HG02870 (cell line): Measurements from ENCODE around the gene MRPL49.

Experiments used
- ATAC-seq: cut with Tn5 transposase; IDR thresholded peaks from one replicate; pipeline ENCODE4 v1.9.1; 2021; ENCODE audit warnings: mild to moderate bottlenecking, moderate library complexity; ENCODE audit not compliant: unreplicated experiment

MRPL49 gene

DNA sequence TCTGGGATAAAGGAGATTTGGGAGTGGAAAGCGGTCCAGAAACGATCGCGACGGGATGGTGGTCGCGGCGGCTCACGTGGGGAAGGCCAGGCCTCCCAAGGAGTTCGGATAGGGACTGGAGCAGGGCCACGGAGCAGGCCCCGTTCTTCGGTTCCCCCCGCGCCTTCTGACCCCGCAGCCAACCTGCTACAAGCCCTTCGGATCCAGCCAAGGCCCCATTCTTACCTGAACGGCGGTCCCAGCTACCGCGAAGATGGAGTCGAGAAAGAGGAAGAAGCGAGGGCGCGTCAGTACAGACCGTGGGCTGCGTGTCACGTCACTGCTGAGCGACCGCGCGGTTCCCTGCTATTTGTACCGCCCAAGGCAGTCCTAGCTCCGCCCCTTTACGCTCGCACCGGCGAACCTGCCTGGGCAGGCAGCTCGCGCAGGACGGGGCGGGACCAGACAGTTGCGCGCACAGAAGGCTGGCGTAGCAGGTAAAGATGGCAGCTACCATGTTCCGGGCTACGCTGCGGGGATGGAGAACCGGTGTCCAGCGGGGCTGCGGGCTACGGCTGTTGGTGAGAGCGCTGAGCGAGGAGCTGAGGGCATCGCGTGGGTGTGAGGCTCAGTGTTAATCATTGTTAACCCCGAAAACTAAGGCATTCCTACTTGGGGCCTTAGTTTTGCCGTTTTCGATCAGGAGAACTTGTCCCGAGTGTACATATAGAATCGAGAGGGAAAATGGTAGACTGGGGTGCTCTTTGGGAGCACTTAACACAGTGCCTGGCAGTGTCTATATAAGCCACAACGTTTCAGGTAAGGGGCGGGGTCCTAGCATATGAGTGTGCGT, at the start of gene MRPL49, which contains the start of gene FAU:
Gene MRPL49, plus strand, starts transcription at position 457 of the 832 bp plus-strand sequence. Its CDS starts 26 bp downstream, at position 483.
Gene FAU, minus strand, starts transcription at position 270 of the 832 bp plus-strand sequence. CDS start 321 bp downstream, outside the sequence.
- peak; percentile 56 for ATAC-seq

DNA sequence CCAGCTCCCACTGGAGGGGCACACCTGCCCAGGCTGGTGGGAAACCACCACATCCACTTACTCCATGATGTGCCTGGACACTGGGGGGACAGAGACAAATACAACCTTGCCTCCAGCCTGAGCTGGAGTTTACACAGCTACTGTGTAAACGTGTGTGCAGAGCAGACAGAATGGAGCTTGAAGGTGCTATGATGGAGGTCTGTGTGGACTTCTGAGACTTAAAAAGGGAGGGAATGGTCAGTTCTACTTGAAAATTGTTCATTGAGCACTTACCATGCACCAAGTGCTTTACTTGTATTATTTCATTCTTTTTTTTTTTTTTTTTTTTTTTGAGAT, 49.5 kb upstream of the MRPL49 start:
- ATAC-seq, result no peak

DNA sequence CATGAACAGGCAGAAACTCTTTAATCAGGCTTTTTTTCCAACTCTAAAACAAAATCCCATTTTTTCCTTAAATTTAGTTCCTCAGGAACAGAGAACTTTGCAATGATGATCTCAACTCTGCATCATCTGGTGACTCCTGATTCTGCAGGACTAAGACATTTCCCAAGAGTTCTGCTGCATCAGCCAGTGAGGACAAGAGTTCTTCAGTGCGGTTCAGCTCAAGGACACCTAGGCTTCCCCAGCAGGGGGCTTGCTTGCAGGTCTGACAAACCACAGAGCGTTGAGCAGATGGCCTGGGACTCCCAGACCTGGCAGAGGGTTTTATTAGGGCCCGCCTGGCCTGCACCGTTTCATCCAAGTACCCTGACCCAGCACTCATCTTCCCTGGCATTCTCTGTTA, 44.7 kb upstream of the MRPL49 start:
- ATAC-seq, result no peak

DNA sequence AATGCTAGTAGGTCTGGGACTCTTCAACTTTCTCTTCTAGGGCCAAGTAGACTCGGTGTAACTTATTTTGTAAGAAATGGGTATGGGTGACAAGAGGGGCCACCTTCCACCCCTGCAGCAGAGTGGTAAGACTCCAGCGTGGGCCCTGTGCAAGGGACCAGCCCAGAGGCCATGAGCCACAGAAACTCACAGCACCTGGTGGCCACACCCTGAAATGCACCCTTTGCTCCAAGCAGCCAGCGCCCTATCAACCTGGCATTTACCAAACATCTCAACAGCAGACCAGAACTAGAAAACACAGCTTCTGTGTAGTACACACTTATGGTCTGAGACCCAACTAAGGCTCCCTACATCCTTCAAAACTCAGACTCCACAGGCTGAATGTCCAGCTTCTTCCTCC, 44.0 kb upstream of the MRPL49 start:
- no peak for ATAC-seq

DNA sequence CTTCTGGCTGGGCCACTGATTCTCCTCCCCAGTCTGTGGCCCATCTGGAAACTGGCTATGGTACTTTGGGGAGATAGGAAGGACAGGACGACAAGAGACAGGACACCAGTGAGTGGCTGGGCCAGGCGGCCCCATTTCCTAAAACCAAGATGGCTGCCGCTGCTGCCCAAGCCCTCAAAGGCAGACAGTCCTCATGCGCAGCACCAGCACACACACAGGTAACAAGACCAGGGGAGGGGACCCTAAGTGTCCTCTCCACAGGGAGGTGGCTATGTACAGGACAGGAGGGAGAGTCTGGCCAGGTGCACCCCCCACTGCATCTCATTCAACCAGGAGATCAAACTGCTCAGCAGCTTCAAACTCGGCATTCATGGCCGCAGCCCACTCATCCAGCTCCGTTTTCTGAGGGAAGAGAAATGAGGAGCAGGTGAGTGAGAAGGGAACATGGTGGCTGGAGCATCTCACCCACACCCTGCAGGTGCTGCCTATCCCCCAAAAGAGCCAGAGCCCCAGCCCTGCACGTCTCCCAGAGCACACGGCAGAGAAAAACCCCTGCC, 43.3 kb upstream of the MRPL49 start:
- ATAC-seq, result no peak

DNA sequence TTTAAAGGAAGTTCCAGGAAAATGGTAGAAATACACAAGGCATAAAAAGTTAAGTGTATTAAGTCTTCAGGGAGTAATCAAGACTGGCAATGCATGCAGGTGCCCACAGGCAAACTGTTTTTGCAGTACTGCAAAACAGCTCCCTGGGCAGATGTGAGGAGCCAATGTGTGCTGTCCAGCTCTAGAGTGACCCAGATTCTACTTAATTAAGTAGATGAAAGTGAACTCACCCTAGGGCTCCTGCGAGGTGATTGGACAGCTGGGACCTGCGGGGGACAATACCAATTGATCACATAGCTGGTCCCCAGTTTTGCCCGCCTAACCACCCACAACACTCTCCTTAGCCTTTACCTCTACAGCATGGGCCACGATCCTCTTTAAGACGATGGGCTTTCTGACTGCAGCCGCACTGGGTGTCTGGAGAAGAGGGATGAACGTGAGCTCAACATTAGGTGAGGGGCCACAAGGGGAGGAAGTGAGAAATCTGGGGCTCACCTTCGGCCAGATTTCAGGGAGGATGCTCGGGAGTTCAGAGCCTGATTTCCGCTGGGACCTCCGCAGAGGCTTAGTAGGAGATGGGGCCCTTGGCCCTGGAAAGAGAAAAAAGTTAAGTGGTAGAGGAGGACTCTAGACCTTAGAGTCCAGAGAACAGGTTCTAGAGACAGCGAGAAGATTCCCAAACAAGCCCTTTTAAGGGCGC, 38.8 kb upstream of the MRPL49 start:
- ATAC-seq, result no peak

DNA sequence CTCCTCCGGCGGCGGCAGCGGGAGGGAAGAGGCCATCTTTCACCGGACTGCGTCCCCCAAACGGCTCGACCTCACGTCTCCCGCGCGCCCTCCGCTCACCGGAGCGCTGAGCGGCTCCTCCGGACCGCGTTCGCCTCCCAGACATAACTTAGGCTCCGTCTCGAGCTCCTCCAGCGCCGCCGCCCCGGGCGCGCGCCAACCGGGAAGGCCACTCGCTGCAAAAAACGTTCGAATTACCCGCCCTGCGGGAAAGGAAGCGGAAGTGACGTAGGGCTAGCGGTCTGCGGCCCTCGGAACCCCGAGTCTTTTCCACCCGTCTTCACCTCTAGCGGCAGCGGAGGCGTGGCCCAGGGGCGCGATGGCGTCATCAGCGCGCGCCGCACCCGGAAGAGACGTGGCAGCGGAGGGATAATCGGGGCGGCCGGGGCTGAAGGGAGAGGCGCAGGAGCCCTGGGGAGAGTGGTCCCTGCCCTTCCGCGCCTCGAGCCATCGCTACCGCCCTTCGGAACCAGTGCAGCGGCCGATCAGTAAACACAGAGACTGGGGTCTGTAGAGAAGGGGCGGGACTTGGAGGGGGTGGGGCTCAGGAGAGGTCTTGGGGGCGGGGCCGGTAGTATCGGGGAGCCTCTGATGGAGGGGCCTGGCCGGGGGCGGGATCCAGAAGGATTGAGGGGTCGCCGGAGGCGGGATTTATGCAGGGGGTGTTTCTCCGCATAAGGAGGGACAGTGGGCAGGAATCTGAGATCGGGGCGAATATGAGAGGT, 38.1 kb upstream of the MRPL49 start, which contains the start of the genes CDCA5 and ZFPL1:
Gene CDCA5, minus strand, starts transcription at position 207 of the 764 bp plus-strand sequence. Its CDS starts 62 bp downstream, at position 145.
Gene ZFPL1, plus strand, starts transcription at position 389 of the 764 bp plus-strand sequence. CDS start 477 bp downstream, outside the sequence.
- peak; percentile 78 for ATAC-seq

DNA sequence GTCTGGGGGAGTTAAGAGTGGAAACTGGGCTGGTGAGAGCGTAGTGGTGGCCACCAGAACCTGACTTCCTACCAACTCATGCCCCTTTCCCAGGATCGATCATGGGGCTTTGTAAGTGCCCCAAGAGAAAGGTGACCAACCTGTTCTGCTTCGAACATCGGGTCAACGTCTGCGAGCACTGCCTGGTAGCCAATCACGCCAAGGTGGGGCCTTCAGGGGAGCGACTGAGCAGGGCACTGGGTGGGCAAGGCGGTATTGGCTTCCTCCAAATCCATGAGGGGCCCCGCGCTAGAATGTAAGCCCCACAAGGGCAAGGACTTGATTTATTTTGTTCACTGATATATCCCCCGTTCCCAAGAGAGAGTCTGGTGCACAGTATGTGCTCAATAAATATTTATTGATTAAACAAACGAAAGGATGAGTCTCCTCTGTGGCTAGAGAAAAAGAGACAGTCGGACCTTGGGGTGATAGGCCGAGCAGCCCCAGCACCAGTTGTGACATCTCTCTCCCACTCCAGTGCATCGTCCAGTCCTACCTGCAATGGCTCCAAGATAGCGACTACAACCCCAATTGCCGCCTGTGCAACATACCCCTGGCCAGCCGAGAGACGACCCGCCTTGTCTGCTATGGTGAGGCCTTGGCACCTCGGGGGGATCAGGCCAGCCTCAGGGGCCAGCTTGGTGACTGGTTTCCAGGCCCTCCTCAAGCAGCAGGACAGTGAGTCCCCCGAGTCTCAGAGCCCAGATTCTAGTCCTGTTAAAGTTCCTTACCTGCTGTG, 37.3 kb upstream of the MRPL49 start:
- no peak for ATAC-seq

DNA sequence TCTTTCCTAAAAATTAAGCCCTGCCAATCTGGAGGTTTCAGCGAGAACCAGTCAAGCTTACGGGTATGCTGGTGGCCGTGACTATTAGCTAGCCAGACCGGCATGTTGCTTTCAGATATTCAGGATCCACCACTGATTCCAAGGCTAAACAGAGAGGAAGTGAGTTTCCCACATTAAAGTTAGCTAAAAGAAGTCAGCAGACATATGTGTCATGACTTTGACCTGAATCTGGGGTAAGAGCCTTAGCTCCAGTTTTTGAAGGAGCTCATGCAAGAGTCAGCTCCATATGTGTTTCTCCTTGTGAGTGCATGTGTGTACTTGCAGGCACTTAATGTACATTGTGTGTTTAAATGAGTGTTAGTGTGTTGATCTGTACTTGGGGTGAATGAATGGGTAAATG, 36.7 kb upstream of the MRPL49 start:
- ATAC-seq, result no peak

DNA sequence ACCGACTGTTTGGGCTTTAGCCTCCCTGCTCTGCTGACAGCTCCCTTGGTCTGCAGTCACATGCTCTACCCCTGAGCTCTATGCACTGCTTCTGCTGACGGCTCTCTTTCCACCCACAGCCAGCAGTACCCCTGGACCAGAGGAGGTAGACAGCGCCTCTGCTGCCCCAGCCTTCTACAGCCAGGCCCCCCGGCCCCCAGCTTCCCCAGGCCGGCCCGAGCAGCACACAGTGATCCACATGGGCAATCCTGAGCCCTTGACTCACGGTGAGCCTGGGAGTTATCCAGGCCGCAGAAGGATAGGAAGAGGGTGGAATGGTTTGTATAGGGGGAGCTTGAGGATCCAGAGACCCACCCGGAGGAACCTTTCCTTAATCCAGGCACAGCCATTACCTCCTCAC, 35.3 kb upstream of the MRPL49 start:
- ATAC-seq, result no peak

DNA sequence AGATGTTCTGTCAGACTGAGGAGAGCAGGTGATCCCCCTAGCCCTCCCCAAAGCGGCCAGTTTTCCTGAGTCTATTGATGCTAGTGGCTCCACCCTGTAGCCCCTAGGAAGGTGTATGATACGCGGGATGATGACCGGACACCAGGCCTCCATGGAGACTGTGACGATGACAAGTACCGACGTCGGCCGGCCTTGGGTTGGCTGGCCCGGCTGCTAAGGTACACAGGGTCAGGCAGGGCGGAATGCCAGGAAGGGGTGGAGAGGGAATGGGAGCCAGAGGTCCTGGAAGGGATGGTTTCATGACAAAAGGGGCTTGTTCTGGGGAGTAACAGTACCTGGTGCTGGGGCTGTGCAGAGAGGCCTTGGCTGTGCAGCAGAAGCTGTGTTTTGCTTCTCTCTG, 34.9 kb upstream of the MRPL49 start:
- ATAC-seq, result no peak

DNA sequence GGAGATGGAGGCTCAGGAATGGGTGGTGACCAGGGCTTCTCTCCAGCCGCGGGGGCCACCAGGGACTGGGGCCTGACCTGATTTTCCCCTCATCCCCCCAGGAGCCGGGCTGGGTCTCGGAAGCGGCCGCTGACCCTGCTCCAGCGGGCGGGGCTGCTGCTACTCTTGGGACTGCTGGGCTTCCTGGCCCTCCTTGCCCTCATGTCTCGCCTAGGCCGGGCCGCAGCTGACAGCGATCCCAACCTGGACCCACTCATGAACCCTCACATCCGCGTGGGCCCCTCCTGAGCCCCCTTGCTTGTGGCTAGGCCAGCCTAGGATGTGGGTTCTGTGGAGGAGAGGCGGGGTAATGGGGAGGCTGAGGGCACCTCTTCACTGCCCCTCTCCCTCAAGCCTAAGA, 34.3 kb upstream of the MRPL49 start:
- no peak for ATAC-seq

DNA sequence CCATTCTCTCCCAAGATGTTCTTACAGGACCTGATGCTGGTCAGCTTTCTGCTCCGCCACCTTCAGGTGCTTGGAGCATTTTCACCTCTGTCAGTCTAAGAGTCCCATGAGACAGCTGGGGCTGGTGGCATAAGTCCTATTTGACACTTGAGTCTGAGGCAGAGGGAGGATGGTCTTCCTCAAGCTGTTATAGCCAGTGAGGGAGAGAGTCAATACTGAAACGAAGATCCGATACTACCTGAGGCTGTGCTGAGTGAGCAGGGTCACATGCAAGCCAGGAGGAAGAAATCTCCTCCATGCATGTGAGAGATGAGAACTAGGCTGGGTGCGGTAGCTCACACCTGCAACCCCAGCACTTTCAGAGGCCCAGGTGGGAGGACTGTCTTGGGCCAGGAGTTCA, 32.5 kb upstream of the MRPL49 start:
- no peak for ATAC-seq

DNA sequence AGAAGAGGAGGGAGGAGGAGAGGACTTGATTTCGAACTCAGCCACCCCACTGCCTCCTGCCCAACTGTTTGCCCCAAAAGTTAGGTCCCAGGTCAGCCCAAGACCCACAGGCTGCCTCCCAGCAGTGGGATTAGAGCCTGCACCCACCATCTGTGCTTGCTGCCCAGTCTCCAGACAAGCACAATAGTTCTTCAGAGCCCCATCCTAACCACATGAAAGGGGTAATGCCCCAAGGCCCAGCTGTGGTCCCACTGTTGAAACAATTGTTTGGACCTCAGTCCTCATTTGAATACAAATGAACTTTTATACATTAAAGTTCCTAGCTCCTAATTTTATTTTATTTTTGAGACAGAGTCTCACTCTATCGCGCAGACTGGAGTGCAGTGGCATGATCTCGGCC, 31.5 kb upstream of the MRPL49 start:
- ATAC-seq, result no peak

DNA sequence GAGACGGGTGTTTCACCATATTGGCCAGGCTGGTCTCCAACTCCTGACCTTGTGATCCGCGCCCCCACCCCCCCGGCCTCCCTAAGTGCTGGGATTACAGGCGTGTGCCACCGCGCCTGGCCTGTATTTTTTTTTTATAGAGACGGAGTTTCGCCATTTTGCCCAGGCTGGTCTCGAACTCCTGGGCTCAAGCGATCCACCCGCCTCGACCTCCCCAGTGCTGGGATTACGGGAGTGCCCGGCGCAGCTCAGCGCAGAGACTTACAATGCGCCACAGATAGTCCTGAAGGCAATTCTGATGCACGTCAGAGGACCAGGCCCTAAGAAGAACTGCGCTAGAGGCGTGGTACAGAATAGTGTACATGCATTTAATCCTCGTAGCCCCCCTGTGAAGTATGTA, 26.7 kb upstream of the MRPL49 start:
- no peak for ATAC-seq

DNA sequence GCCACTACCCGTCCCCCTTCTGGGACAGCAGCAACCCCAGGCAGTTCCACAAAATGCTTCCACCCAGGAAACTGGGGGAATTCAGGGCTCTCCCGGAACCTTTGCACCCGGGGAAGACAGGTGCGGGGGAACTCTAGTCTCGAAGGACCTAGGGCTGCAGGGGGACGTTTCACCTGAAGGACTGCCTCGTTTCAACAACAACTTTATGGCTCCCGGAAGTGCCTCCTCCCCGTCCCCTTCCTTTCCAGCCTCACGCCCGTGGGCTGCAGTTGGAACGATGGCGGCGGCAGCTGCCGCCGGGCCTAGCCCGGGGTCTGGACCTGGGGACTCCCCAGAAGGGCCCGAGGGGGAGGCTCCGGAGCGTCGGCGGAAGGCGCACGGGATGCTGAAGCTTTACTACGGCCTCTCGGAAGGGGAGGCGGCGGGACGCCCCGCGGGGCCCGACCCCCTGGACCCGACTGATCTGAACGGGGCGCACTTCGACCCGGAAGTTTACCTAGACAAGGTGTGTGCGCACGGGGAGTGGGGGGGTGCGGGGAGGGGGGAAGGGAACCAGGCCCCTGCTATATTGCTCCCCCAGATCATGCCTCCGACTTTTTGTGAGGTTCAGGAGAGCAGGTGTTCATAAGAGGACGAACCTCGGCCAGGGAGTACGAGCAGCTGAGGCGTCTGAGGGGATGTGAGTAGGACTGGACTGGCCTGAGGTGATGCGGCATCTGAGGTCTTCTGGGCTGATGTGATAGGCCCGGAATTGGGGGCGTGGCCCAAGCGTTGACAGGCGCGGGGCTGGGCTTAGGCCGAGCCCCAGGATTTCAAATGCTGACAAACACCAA, 25.9 kb upstream of the MRPL49 start, which contains the start of gene VPS51:
Gene VPS51, plus strand, starts transcription at position 241 of the 833 bp plus-strand sequence. Its CDS starts 37 bp downstream, at position 278.
- ATAC-seq, result peak; percentile 74

DNA sequence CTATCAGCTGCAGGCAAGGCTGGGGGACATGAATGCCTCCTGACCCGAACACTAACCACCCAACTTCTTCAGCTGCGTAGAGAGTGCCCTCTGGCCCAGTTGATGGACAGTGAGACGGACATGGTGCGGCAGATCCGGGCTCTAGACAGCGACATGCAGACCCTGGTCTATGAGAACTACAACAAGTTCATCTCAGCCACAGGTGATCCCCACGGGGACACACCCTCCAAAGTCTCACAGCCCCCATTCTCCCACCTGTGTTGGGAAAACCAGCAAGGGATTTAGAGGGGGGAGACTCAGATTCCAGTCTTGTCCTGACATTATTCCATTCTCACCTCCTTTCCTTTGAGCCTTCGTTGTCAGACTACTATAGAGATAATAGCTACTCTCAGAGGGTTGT, 25.2 kb upstream of the MRPL49 start:
- ATAC-seq, result no peak

DNA sequence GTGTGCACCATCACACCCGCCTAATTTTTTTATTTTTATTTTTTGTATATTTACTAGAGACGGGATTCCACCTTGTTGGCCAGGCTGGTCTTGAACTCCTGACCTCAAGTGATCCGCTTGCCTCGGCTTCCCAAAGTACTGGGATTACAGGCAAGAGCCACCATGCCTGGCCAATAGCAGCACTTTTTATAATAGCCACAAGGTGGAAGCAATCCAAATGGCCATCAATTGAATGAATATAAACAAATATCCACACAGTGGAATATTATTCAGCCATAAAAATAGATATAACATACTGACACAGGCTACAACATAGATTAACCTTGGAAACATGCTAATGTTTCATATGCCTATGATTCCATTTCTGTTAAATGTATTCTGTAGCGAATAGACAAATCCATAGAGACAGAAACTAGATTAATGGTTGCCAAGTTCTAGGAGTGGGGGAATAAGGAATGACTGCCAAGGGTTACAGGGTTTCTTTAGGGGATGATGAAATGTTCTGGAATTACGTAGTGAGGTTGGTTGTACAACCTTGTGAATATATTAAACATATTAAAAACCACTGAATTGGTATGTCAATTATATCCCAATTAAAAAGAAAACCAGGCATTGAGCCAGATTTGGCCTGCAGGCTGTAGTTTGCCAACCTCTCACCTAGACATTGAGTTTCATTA, 21.3 kb upstream of the MRPL49 start:
- no peak for ATAC-seq
